Measurements from ENCODE around the gene GTF2H1. TPM values are rescaled to one million over a fixed set of nuclear protein-coding genes. Genes with fewer than 3 reads are reported as not detected.

GTF2H1 gene
- total RNA-seq, 6 experiments from 2014 or later = 13.3 to 30.7 (median 19.7) TPM

GRCh38 chr11:18347471-18348125, 25.2 kb downstream of the GTF2H1 start:
- H3K36me3 ChIP-seq = peaks cover 0 to 44% (median 21%) of the 10 kb centered on the region in 4 donors

GRCh38 chr11:18352581-18352980, 30.2 kb downstream of the GTF2H1 start:
- no peak overlapping the region for H3K27ac ChIP-seq
- H3K36me3 ChIP-seq = peaks cover 0 to 42% (median 25%) of the 10 kb centered on the region in 4 donors
- H3K9me3 ChIP-seq = no peaks in the 10 kb centered on the region
- 88% methylated on average over 3 of the region's 3 CpGs for WGBS (ENCODE audit: insufficient coverage, low coverage, low lambda C conversion rate, missing lambda C conversion rate)
- DNase-seq (no peak), ATAC-seq (no peak)
- no peak for TF ChIP-seq POLR2A (IDR thresholded peaks at IDR 0.05)
- TF ChIP-seq, protein P1, sequence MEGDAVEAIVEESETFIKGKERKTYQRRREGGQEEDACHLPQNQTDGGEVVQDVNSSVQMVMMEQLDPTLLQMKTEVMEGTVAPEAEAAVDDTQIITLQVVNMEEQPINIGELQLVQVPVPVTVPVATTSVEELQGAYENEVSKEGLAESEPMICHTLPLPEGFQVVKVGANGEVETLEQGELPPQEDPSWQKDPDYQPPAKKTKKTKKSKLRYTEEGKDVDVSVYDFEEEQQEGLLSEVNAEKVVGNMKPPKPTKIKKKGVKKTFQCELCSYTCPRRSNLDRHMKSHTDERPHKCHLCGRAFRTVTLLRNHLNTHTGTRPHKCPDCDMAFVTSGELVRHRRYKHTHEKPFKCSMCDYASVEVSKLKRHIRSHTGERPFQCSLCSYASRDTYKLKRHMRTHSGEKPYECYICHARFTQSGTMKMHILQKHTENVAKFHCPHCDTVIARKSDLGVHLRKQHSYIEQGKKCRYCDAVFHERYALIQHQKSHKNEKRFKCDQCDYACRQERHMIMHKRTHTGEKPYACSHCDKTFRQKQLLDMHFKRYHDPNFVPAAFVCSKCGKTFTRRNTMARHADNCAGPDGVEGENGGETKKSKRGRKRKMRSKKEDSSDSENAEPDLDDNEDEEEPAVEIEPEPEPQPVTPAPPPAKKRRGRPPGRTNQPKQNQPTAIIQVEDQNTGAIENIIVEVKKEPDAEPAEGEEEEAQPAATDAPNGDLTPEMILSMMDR (IDR thresholded peaks at IDR 0.05) = no peak
- H3K4me3 ChIP-seq = no peak overlapping the region
- H3K4me1 ChIP-seq = no peaks in the 10 kb centered on the region
- intact Hi-C loops (cut with DNase I) = no loop called here
- no peaks in the 10 kb centered on the region for H3K27me3 ChIP-seq

More at GRCh38 chr11:18347471-18348125, 25.2 kb downstream of the GTF2H1 start:
- Histone ChIP-seq H3K27ac (no peak overlapping the region), H3K9me3 (no peaks in the 10 kb centered on the region), H3K4me3 (no peak overlapping the region), H3K4me1 (no peaks in the 10 kb centered on the region), H3K27me3 (no peaks in the 10 kb centered on the region)
- intact Hi-C loops (cut with DNase I) = no loop called here
- DNase-seq (no peak), ATAC-seq (no peak)
- TF ChIP-seq, protein P1 (IDR thresholded peaks at IDR 0.05) = no peak
- TF ChIP-seq POLR2A (IDR thresholded peaks at IDR 0.05) = no peak
- WGBS (ENCODE audit: insufficient coverage, low coverage, low lambda C conversion rate, missing lambda C conversion rate) = 79% methylated on average over 5 of the region's 5 CpGs

DNA sequence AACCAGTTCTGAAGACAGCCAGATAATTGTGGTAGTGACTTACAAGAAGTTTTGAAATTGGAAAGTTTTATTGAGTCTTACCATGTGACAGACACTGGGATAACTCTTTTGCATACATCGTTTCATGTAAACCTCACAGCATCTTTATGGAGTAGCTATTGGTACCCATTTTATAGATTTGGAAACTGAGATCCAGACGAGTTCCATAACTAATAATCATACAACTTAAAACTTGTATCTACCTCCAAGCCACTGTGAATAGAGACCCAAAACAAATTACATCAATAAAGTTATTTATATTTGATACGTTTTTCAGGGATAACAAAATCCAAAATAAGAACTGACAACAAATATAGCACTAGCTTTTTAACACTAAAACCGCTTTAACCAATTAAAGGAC, 36.3 kb downstream of the GTF2H1 start:
- no peaks in the 10 kb centered on the region for H3K9me3 ChIP-seq
- peaks cover 0 to 65% (median 29%) of the 10 kb centered on the region in 4 donors for H3K36me3 ChIP-seq
- TF ChIP-seq, protein P1 (IDR thresholded peaks at IDR 0.05) = no peak
- no peak for TF ChIP-seq POLR2A (IDR thresholded peaks at IDR 0.05)
- no peak overlapping the region for H3K27ac ChIP-seq
- WGBS (ENCODE audit: insufficient coverage, low coverage, low lambda C conversion rate, missing lambda C conversion rate) = 86% methylated on average over 4 of the region's 4 CpGs
- H3K4me3 ChIP-seq = no peak overlapping the region
- intact Hi-C loops (cut with DNase I) = no loop called here
- no peaks in the 10 kb centered on the region for H3K27me3 ChIP-seq
- no peak for ATAC-seq
- no peaks in the 10 kb centered on the region for H3K4me1 ChIP-seq
- no peak for DNase-seq

DNA sequence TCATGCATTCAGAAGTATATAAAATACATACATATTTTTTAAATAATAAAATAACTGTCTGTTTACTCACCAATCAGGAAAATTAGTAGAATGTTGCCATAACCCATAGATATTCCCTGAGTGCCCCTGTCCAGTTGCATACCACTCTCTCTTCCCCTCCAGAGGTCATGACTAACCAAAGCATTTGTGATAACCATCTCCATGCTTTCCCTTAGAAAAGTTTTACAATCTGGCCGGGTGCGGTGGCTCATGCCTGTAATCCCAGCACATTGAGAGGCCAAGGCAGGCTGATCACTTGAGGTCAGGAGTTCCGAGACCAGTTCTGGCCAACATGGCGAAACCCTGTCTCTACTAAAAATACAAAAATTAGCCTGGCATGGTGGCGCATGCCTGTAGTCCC, 38.8 kb downstream of the GTF2H1 start:
- no peaks in the 10 kb centered on the region for H3K27me3 ChIP-seq
- H3K9me3 ChIP-seq = no peaks in the 10 kb centered on the region
- no peak overlapping the region for H3K4me3 ChIP-seq
- ATAC-seq (no peak), DNase-seq (no peak)
- no peak overlapping the region for H3K27ac ChIP-seq
- peaks cover 0 to 86% (median 31%) of the 10 kb centered on the region in 4 donors for H3K36me3 ChIP-seq
- TF ChIP-seq, protein P1 (IDR thresholded peaks at IDR 0.05) = no peak
- TF ChIP-seq POLR2A (IDR thresholded peaks at IDR 0.05) = no peak
- H3K4me1 ChIP-seq = no peaks in the 10 kb centered on the region
- intact Hi-C loops (cut with DNase I) = no loop called here
- WGBS (ENCODE audit: insufficient coverage, low coverage, low lambda C conversion rate, missing lambda C conversion rate) = 96% methylated on average over 4 of the region's 5 CpGs
